HCT116 (cell line): Measurements from ENCODE around the gene SFXN5. TPM values are rescaled to one million over a fixed set of nuclear protein-coding genes. Genes with fewer than 3 reads are reported as not detected.

Experiments
- ATAC-seq: fragments of 200-7000 bp; cut with Tn5 transposase; 2 replicates; pipeline ENCODE4 v1.9.1; 2020; ENCODE audit warnings: mild to moderate bottlenecking, moderate library complexity
- BruUV-seq: library from RNA; stranded (reverse); fragments of 400-500 nt; replicated peaks from 2 replicates; lab custom pipeline; 2021; lab: Mats Ljungman, UMichigan
- CTCF ChIA-PET: fragments of 300-600 bp; sonication (Branson Sonifier 250); formaldehyde crosslinking; loops from one replicate; lab custom pipeline; 2021; ENCODE audit warnings: antibody characterized with exemption; lab: Charles Lee
- POLR2A ChIA-PET: fragments of 300-600, 350-600 bp; sonication (Branson Sonifier 250); formaldehyde crosslinking; loops from one replicate; lab custom pipeline; 2021; ENCODE audit warnings: antibody characterized with exemption; lab: Charles Lee
- RAD21 ChIA-PET, 2 experiments: fragments of 300-600 bp; sonication (Branson Sonifier 250); formaldehyde crosslinking; loops; one replicate each; lab custom pipeline; 2023; ENCODE audit warnings: low total read pairs in 2 of 2; ENCODE audit not compliant: uncharacterized antibody in 2 of 2, unreplicated experiment in 2 of 2, low non-redundant PET in 1 of 2; lab: Charles Lee
- DNase-seq: peaks from one replicate; pipeline ENCODE4 v3.0.0-alpha.2; 2010; ENCODE audit warnings: low read depth, low spot score
- H2AFZ ChIP-seq: fragments of 200-600 bp; shearing (Covaris generic), sonication (generic); 2 replicates; pipeline ENCODE4 v1.6.1; 2017; ENCODE audit warnings: low read depth, mixed run types, mixed read lengths, antibody characterized with exemption, low read length; ENCODE audit not compliant: poor library complexity, severe bottlenecking
- H3K27ac ChIP-seq: 2 replicates; pipeline ENCODE4 v1.5.1; 2012; ENCODE audit warnings: low read depth, low read length
- H3K27me3 ChIP-seq: fragments of 200-600 bp; sonication (generic); 2 replicates; pipeline ENCODE4 v1.6.1; 2016; ENCODE audit warnings: mixed run types, low read length, mixed read lengths; ENCODE audit not compliant: insufficient read depth
- H3K36me3 ChIP-seq, 2 experiments: fragments of 200-500 bp in 1 of 2; fragments of 200-600 bp in 1 of 2; sonication (Bioruptor generic) in 1 of 2; sonication (generic) in 1 of 2; 2 replicates each; pipeline versions ENCODE4 v1.5.1 to v1.6.1; 2014 to 2016; ENCODE audit warnings: low read length in 2 of 2, inconsistent platforms in 1 of 2, mixed read lengths in 1 of 2, mixed run types in 1 of 2; ENCODE audit not compliant: insufficient read depth in 2 of 2, control insufficient read depth in 1 of 2
- H3K4me1 ChIP-seq, 2 experiments: fragments of 200-600 bp in 1 of 2; sonication (generic) in 1 of 2; 2 replicates each; pipeline versions ENCODE4 v1.5.1 to v1.6.1; 2012 to 2017; ENCODE audit warnings: low read length in 2 of 2, inconsistent platforms in 1 of 2, mild to moderate bottlenecking in 1 of 2, mixed read lengths in 1 of 2, mixed run types in 1 of 2, moderate library complexity in 1 of 2; ENCODE audit not compliant: insufficient read depth in 2 of 2, control insufficient read depth in 1 of 2
- H3K4me2 ChIP-seq: fragments of 200-600 bp; sonication (generic); 2 replicates; pipeline ENCODE4 v1.6.1; 2017; ENCODE audit warnings: mixed run types, low read length, mixed read lengths
- H3K4me3 ChIP-seq, 2 experiments: fragments of 200-600 bp in 1 of 2; sonication (generic) in 1 of 2; replicated peaks in 1 of 2; 2 replicates each; pipeline ENCODE4 v1.5.1; 2011 to 2016; ENCODE audit warnings: low read length in 2 of 2, control low read depth in 1 of 2, low read depth in 1 of 2, mild to moderate bottlenecking in 1 of 2, mixed read lengths in 1 of 2, mixed run types in 1 of 2
- H3K79me2 ChIP-seq: fragments of 200-600 bp; sonication (generic); 2 replicates; pipeline ENCODE4 v1.6.1; 2017; ENCODE audit warnings: mild to moderate bottlenecking, mixed run types, low read length, moderate library complexity, mixed read lengths; ENCODE audit not compliant: insufficient read depth
- H3K9ac ChIP-seq: fragments of 200-600 bp; sonication (generic); 2 replicates; pipeline ENCODE4 v1.6.1; 2016; ENCODE audit warnings: low read length, mixed read lengths
- H3K9me2 ChIP-seq: fragments of 200-600 bp; sonication (generic), shearing (Covaris generic); 2 replicates; pipeline ENCODE4 v1.6.1; 2017; ENCODE audit warnings: mixed run types, mild to moderate bottlenecking, moderate library complexity; ENCODE audit not compliant: insufficient read depth
- H3K9me3 ChIP-seq, 2 experiments: fragments of 200-500 bp in 1 of 2; fragments of 200-600 bp in 1 of 2; sonication (Bioruptor generic) in 1 of 2; sonication (generic) in 1 of 2; 2 replicates each; pipeline ENCODE4 v1.6.1; 2014 to 2017; ENCODE audit warnings: low read length in 2 of 2, mixed read lengths in 2 of 2, inconsistent platforms in 1 of 2, low read depth in 1 of 2, mild to moderate bottlenecking in 1 of 2, mixed run types in 1 of 2, moderate library complexity in 1 of 2; ENCODE audit not compliant: control insufficient read depth in 1 of 2, insufficient read depth in 1 of 2
- H4K20me1 ChIP-seq: fragments of 200-600 bp; sonication (generic), shearing (Covaris generic); 2 replicates; pipeline ENCODE4 v1.6.1; 2017; ENCODE audit warnings: mixed run types, mild to moderate bottlenecking, moderate library complexity; ENCODE audit not compliant: insufficient read depth
- CBX3 ChIP-seq: IDR thresholded peaks from 2 replicates; pipeline ENCODE4 v1.6.1; 2012; ENCODE audit warnings: low read depth
- CEBPB ChIP-seq: IDR thresholded peaks from 2 replicates; pipeline ENCODE4 v1.6.1; 2012; ENCODE audit warnings: low read depth
- EGR1 ChIP-seq: IDR thresholded peaks from 2 replicates; pipeline ENCODE4 v1.6.1; 2012; ENCODE audit warnings: low read depth
- ELF1 ChIP-seq: IDR thresholded peaks from 2 replicates; pipeline ENCODE4 v1.6.1; 2012; ENCODE audit warnings: low read depth, borderline replicate concordance
- EZH2 ChIP-seq: fragments of 200-600 bp; sonication (generic); IDR thresholded peaks from 2 replicates; pipeline ENCODE4 v1.6.1; 2017; ENCODE audit warnings: antibody characterized with exemption, mixed run types
- EZH2phosphoT487 ChIP-seq: fragments of 200-600 bp; IDR thresholded peaks from 2 replicates; pipeline ENCODE4 v1.6.1; 2018; ENCODE audit warnings: antibody characterized with exemption, borderline replicate concordance
- FOSL1 ChIP-seq: IDR thresholded peaks from 2 replicates; pipeline ENCODE4 v1.6.1; 2012; ENCODE audit warnings: low read depth
- JUND ChIP-seq: IDR thresholded peaks from 2 replicates; pipeline ENCODE4 v1.6.1; 2012
- POLR2A ChIP-seq: IDR thresholded peaks from 2 replicates; pipeline ENCODE4 v1.7.0; 2011; ENCODE audit warnings: borderline replicate concordance; ENCODE audit not compliant: insufficient read depth, insufficient read length; ENCODE audit errors: extremely low read depth
- POLR2AphosphoS5 ChIP-seq: IDR thresholded peaks from 2 replicates; pipeline ENCODE4 v1.6.1; 2011; ENCODE audit warnings: mild to moderate bottlenecking, low read depth, low read length, moderate library complexity
- RAD21 ChIP-seq: IDR thresholded peaks from 2 replicates; pipeline ENCODE4 v1.6.1; 2012; ENCODE audit warnings: low read depth, mild to moderate bottlenecking
- SIN3A ChIP-seq: IDR thresholded peaks from 2 replicates; pipeline ENCODE4 v1.6.1; 2012; ENCODE audit warnings: low read depth
- SP1 ChIP-seq: IDR thresholded peaks from 2 replicates; pipeline ENCODE4 v1.6.1; 2012; ENCODE audit warnings: low read depth
- SRF ChIP-seq: IDR thresholded peaks from 2 replicates; pipeline ENCODE4 v1.6.1; 2012; ENCODE audit warnings: low read depth
- TCF7L2 ChIP-seq: IDR thresholded peaks from 2 replicates; pipeline ENCODE4 v1.7.0; 2011; ENCODE audit warnings: borderline replicate concordance, inconsistent platforms; ENCODE audit not compliant: insufficient read depth, insufficient read length; ENCODE audit errors: extremely low read depth
- YY1 ChIP-seq: IDR thresholded peaks from 2 replicates; pipeline ENCODE4 v1.6.1; 2011; ENCODE audit warnings: low read length, low read depth, moderate library complexity, mild to moderate bottlenecking; ENCODE audit not compliant: insufficient replicate concordance; ENCODE audit errors: extremely low read depth
- ZFX ChIP-seq: fragments of 450-650 bp; IDR thresholded peaks from 2 replicates; pipeline ENCODE4 v1.6.1; 2017
- ZNF274 ChIP-seq: fragments of 200-500 bp; sonication (Bioruptor generic); IDR thresholded peaks from 2 replicates; pipeline ENCODE4 v1.6.1; 2014; ENCODE audit warnings: mild to moderate bottlenecking, low read depth, low read length, inconsistent platforms
- intact Hi-C: fragments of 100-400 bp; cut with micrococcal nuclease; formaldehyde crosslinking; loops from 2 replicates; pipeline ENCODE4 v1.10.0; 2022
- total RNA-seq: library from RNA; stranded (reverse); gene quantifications from one replicate; pipeline ENCODE4 v1.2.1, GENCODE V29; 2021; ENCODE audit not compliant: unreplicated experiment
- TF ChIP-seq, protein P1 (sequence below): IDR thresholded peaks from 2 replicates; pipeline ENCODE4 v1.6.1; 2012
- TF ChIP-seq, protein P2 (sequence below): IDR thresholded peaks from 2 replicates; pipeline ENCODE4 v1.6.1; 2012
- TF ChIP-seq, protein P3 (sequence below), 3 experiments: fragments of 200-600 bp in 1 of 3; sonication (generic) in 1 of 3; IDR thresholded peaks in 2 of 3; conservative IDR thresholded peaks in 1 of 3; 2 replicates each; pipeline ENCODE4 v1.5.1; 2012 to 2017; ENCODE audit warnings: low read depth in 2 of 3, low read length in 2 of 3, antibody characterized with exemption in 1 of 3, borderline replicate concordance in 1 of 3, control low read depth in 1 of 3, mild to moderate bottlenecking in 1 of 3, mixed read lengths in 1 of 3, mixed run types in 1 of 3, moderate library complexity in 1 of 3; ENCODE audit not compliant: insufficient read depth in 1 of 3

Gene SFXN5
- total RNA-seq, 1 experiment from 2014 or later = 10.0 TPM

DNA sequence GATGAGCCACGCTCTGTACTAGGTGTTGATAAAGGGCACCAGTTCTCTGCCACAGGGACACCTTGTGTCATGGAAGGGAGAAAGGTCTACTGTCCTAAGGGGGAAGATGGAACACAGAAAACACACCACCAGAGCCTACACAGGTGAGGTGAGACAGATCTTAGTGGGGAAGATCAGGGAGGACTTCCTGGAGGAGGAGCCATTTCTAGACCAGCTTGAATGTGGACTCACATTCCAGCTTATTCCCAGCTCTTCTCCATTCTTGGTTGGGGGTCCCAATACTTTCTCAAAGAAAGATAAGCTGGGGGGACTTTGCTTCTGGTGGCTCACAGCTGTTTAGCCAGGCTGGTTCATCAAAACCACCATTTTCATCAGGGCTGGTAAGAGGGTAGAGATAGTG lies 118.0 kb downstream of the SFXN5 start:
- Histone ChIP-seq H3K9ac (no peak overlapping the region), H3K27ac (no peak overlapping the region), H3K27me3 (no peaks in the 10 kb centered on the region), H3K4me1 (no peaks in the 10 kb centered on the region), H2AFZ (no peak overlapping the region), H4K20me1 (no peaks in the 10 kb centered on the region), H3K36me3 (no peaks in the 10 kb centered on the region), H3K9me2 (no peaks in the 10 kb centered on the region), H3K79me2 (no peaks in the 10 kb centered on the region), H3K4me3 (no peak overlapping the region), H3K9me3 (no peaks in the 10 kb centered on the region), H3K4me2 (no peak overlapping the region)
- ChIA-PET CTCF (interaction anchor here (0.6 kb wide), 1 partner anchor 16 kb away, joined by 3 read pairs; no protein-coding TSS in a partner anchor), POLR2A (no interaction called here), RAD21 (no interaction called here)
- no peak for DNase-seq
- no TSS peak for BruUV-seq
- TF ChIP-seq SRF = no peak
- no peak for TF ChIP-seq ELF1
- TF ChIP-seq SP1 = no peak
- TF ChIP-seq EGR1 = no peak
- no peak for TF ChIP-seq ZNF274
- TF ChIP-seq TCF7L2 = no peak
- TF ChIP-seq YY1 = no peak
- no peak for TF ChIP-seq RAD21
- TF ChIP-seq EZH2phosphoT487 = no peak
- no peak for TF ChIP-seq FOSL1
- TF ChIP-seq SIN3A = no peak
- TF ChIP-seq JUND = no peak
- TF ChIP-seq CEBPB = no peak
- intact Hi-C loops = no loop called here
- ATAC-seq = no peak

DNA sequence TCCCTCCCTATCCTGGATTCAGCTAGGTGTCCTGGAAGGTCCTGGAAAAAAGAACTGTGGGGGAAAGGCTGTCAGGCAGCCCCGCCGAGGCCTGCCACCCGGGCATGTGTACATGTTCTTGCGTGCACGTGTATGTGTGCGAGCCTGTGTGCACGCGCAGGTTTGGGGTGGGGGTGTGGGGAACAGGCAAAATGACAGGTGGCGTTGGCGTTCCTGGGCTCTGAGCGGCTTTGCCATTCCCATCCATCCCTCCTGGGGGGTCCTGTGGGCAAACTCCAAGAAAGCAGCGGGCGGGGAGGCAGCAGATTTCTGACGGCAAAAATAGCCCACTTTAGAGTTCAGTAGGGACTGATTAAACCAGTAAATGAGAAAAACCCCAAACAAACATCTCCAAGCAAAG lies 118.6 kb downstream of the SFXN5 start:
- CTCF ChIA-PET = interaction anchor here (1.1 to 1.9 kb wide), 2 partner anchors 21 to 60 kb away, joined by 3 to 14 read pairs; no protein-coding TSS in a partner anchor
- POLR2A ChIA-PET = no interaction called here
- no TSS peak for BruUV-seq
- TF ChIP-seq SIN3A = no peak
- TF ChIP-seq JUND = no peak
- TF ChIP-seq EZH2 = no peak
- TF ChIP-seq ZNF274 = no peak
- no peak for TF ChIP-seq CBX3
- TF ChIP-seq TCF7L2 = no peak
- TF ChIP-seq, protein P1, sequence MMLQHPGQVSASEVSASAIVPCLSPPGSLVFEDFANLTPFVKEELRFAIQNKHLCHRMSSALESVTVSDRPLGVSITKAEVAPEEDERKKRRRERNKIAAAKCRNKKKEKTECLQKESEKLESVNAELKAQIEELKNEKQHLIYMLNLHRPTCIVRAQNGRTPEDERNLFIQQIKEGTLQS = no peak
- no peak for TF ChIP-seq POLR2A
- no peak for TF ChIP-seq RAD21
- no peak for TF ChIP-seq EGR1
- TF ChIP-seq POLR2AphosphoS5 = no peak
- TF ChIP-seq FOSL1 = no peak
- TF ChIP-seq, protein P2, sequence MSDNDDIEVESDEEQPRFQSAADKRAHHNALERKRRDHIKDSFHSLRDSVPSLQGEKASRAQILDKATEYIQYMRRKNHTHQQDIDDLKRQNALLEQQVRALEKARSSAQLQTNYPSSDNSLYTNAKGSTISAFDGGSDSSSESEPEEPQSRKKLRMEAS = no peak
- TF ChIP-seq YY1 = no peak
- no peak for TF ChIP-seq ZFX
- TF ChIP-seq, protein P3, sequence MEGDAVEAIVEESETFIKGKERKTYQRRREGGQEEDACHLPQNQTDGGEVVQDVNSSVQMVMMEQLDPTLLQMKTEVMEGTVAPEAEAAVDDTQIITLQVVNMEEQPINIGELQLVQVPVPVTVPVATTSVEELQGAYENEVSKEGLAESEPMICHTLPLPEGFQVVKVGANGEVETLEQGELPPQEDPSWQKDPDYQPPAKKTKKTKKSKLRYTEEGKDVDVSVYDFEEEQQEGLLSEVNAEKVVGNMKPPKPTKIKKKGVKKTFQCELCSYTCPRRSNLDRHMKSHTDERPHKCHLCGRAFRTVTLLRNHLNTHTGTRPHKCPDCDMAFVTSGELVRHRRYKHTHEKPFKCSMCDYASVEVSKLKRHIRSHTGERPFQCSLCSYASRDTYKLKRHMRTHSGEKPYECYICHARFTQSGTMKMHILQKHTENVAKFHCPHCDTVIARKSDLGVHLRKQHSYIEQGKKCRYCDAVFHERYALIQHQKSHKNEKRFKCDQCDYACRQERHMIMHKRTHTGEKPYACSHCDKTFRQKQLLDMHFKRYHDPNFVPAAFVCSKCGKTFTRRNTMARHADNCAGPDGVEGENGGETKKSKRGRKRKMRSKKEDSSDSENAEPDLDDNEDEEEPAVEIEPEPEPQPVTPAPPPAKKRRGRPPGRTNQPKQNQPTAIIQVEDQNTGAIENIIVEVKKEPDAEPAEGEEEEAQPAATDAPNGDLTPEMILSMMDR (IDR thresholded peaks at IDR 0.05 in 2 of 3, conservative IDR thresholded peaks at IDR 0.05 in 1 of 3; ENCODE audit: borderline replicate concordance in 1 of 3, insufficient read depth in 1 of 3, low read depth in 2 of 3, low read length in 2 of 3) = no peak
- TF ChIP-seq SRF = no peak

More for the DNA sequence above, 118.6 kb downstream of the SFXN5 start:
- Histone ChIP-seq H3K36me3 (no peaks in the 10 kb centered on the region), H2AFZ (no peak overlapping the region), H3K4me2 (no peak overlapping the region), H3K4me3 (no peak overlapping the region), H3K9me2 (no peaks in the 10 kb centered on the region), H4K20me1 (no peaks in the 10 kb centered on the region), H3K79me2 (no peaks in the 10 kb centered on the region), H3K9ac (no peak overlapping the region), H3K9me3 (no peaks in the 10 kb centered on the region), H3K27me3 (no peaks in the 10 kb centered on the region), H3K27ac (no peak overlapping the region), H3K4me1 (no peaks in the 10 kb centered on the region)
- intact Hi-C loops = no loop called here
- RAD21 ChIA-PET = no interaction called here
- ATAC-seq = no peak
- no peak for DNase-seq
